Activated CD8-positive, alpha-beta memory T cell treated with anti-CD3 and anti-CD28 coated beads for 36 hours (primary cell): Measurements from ENCODE around the gene CCDC85C. TPM values are rescaled to one million over a fixed set of nuclear protein-coding genes. Genes with fewer than 3 reads are reported as not detected.
"Not testable (repeated sequence)": the region's sequence is repeated elsewhere in the genome, so short reads cannot be mapped to it uniquely, and the experiment has no call there.

Experiments
- CTCF ChIA-PET: fragments of 350-600 bp; sonication (Branson Sonifier 250); formaldehyde crosslinking; loops from one replicate; lab custom pipeline; 2021; ENCODE audit warnings: antibody characterized with exemption; lab: Charles Lee
- POLR2A ChIA-PET: fragments of 350-600 bp; sonication (Branson Sonifier 250); formaldehyde crosslinking; loops from one replicate; lab custom pipeline; 2021; ENCODE audit warnings: antibody characterized with exemption; lab: Charles Lee
- total RNA-seq, 2 experiments: library from RNA; stranded (reverse); gene quantifications; one replicate each; pipeline ENCODE4 v1.2.3, GENCODE V29; 2021

The CCDC85C gene
- total RNA-seq: 1 to 10 TPM; 4.7 to 5.5 TPM

GRCh38 chr14:99603471-99604277 lies at the start of gene CCDC85C:
Gene CCDC85C, minus strand, starts transcription at chr14:99604207. Its CDS starts 248 bp downstream, at chr14:99603959.
- ChIA-PET POLR2A (interaction anchor here (3.3 to 3.5 kb wide), 2 partner anchors 9 to 123 kb away, joined by 16 read pairs; partner anchors contain the start of genes CCNK and SETD3), CTCF (interaction anchor here (0.8 kb wide), 1 partner anchor 79 kb away, joined by 3 read pairs; no protein-coding TSS in a partner anchor)

GRCh38 chr14:99651953-99652746 lies 48.1 kb upstream of the CCDC85C start:
- ChIA-PET POLR2A (no interaction called here), CTCF (no interaction called here)

GRCh38 chr14:99650189-99650588 lies 46.2 kb upstream of the CCDC85C start:
- ChIA-PET CTCF (no interaction called here), POLR2A (no interaction called here)

- ChIA-PET POLR2A (no interaction called here), CTCF (no interaction called here)
Observed at GRCh38 chr14:99649643-99650042, 45.6 kb upstream of the CCDC85C start.

- ChIA-PET POLR2A (no interaction called here), CTCF (no interaction called here)
Observed at GRCh38 chr14:99649219-99649618, 45.2 kb upstream of the CCDC85C start.

- CTCF ChIA-PET: no interaction called here
- POLR2A ChIA-PET: no interaction called here
Observed at GRCh38 chr14:99648027-99648784, 44.2 kb upstream of the CCDC85C start.

GRCh38 chr14:99647411-99647810 lies 43.4 kb upstream of the CCDC85C start:
- CTCF ChIA-PET: no interaction called here

GRCh38 chr14:99645545-99646505 lies 41.8 kb upstream of the CCDC85C start:
- CTCF ChIA-PET: no interaction called here
- POLR2A ChIA-PET: no interaction called here

More at GRCh38 chr14:99647411-99647810, 43.4 kb upstream of the CCDC85C start:
- POLR2A ChIA-PET: no interaction called here

GRCh38 chr14:99644723-99645544 lies 40.9 kb upstream of the CCDC85C start, which contains the start of gene HHIPL1:
Gene HHIPL1, plus strand, starts transcription at chr14:99645129. Its CDS starts 79 bp downstream, at chr14:99645208.
- ChIA-PET CTCF (no interaction called here), POLR2A (no interaction called here)

GRCh38 chr14:99644035-99644587 lies 40.1 kb upstream of the CCDC85C start:
- ChIA-PET CTCF (no interaction called here), POLR2A (no interaction called here)

- POLR2A ChIA-PET: no interaction called here
- CTCF ChIA-PET: no interaction called here
Observed at GRCh38 chr14:99643343-99643742, 39.3 kb upstream of the CCDC85C start.

GRCh38 chr14:99642771-99643170 lies 38.8 kb upstream of the CCDC85C start:
- CTCF ChIA-PET, POLR2A ChIA-PET: not testable (repeated sequence)

GRCh38 chr14:99637624-99638023 lies 33.6 kb upstream of the CCDC85C start:
- CTCF ChIA-PET: interaction anchor here (0.9 kb wide), 1 partner anchor 120 kb away, joined by 3 read pairs; no protein-coding TSS in a partner anchor
- POLR2A ChIA-PET: no interaction called here

GRCh38 chr14:99636487-99636886 lies 32.5 kb upstream of the CCDC85C start:
- ChIA-PET CTCF (no interaction called here), POLR2A (no interaction called here)

- ChIA-PET CTCF (no interaction called here), POLR2A (no interaction called here)
Observed at GRCh38 chr14:99635116-99635515, 31.1 kb upstream of the CCDC85C start.

- CTCF ChIA-PET: no interaction called here
- POLR2A ChIA-PET: no interaction called here
Observed at GRCh38 chr14:99634443-99634842, 30.4 kb upstream of the CCDC85C start.

GRCh38 chr14:99633918-99634317 lies 29.9 kb upstream of the CCDC85C start:
- ChIA-PET CTCF (no interaction called here), POLR2A (no interaction called here)
